GM21529 (cell line): ENCODE results near the gene C16orf87.
"Not testable (repeated sequence)": the region's sequence is repeated elsewhere in the genome, so short reads cannot be mapped to it uniquely, and the experiment has no call there.

Source experiments
- ATAC-seq: cut with Tn5 transposase; IDR thresholded peaks from one replicate; pipeline ENCODE4 v1.9.1; 2021; ENCODE audit not compliant: unreplicated experiment

Gene C16orf87

GRCh38 chr16:46830902-46831647 is at the start of gene C16orf87:
TSS of gene C16orf87 (minus strand) at chr16:46831180. CDS start at chr16:46831149, 31 bp downstream.
- ATAC-seq = peak; percentile 95

- no peak for ATAC-seq
These were observed 44.3 kb upstream of the C16orf87 start for GRCh38 chr16:46875243-46875642.

- ATAC-seq = no peak
These were observed 42.2 kb upstream of the C16orf87 start for GRCh38 chr16:46873201-46873600.

GRCh38 chr16:46871597-46871996 is 40.6 kb upstream of the C16orf87 start:
- ATAC-seq = no peak

GRCh38 chr16:46868891-46869290 is 37.9 kb upstream of the C16orf87 start:
- not testable (repeated sequence) for ATAC-seq

GRCh38 chr16:46867486-46867885 is 36.5 kb upstream of the C16orf87 start:
- not testable (repeated sequence) for ATAC-seq

- ATAC-seq = no peak
These were observed 35.3 kb upstream of the C16orf87 start for GRCh38 chr16:46866286-46866685.

GRCh38 chr16:46862555-46863447 is 31.8 kb upstream of the C16orf87 start:
- ATAC-seq = no peak

GRCh38 chr16:46859719-46860152 is 28.8 kb upstream of the C16orf87 start:
- ATAC-seq = no peak

GRCh38 chr16:46858151-46858550 is 27.2 kb upstream of the C16orf87 start:
- ATAC-seq = no peak

- ATAC-seq = no peak
These were observed 26.5 kb upstream of the C16orf87 start for GRCh38 chr16:46857368-46857945.

- no peak for ATAC-seq
These were observed 24.4 kb upstream of the C16orf87 start for GRCh38 chr16:46855389-46855788.

GRCh38 chr16:46854846-46855245 is 23.9 kb upstream of the C16orf87 start:
- no peak for ATAC-seq

- peak; percentile 52 for ATAC-seq
These were observed 22.9 kb upstream of the C16orf87 start for GRCh38 chr16:46853713-46854443.

- no peak for ATAC-seq
These were observed 21.1 kb upstream of the C16orf87 start for GRCh38 chr16:46852130-46852529.

- peak; percentile 59 for ATAC-seq
These were observed 19.9 kb upstream of the C16orf87 start for GRCh38 chr16:46850619-46851555.

GRCh38 chr16:46848768-46849764 is 18.1 kb upstream of the C16orf87 start:
- no peak for ATAC-seq

- ATAC-seq = no peak
These were observed 15.0 kb upstream of the C16orf87 start for GRCh38 chr16:46845952-46846351.

- no peak for ATAC-seq
These were observed 13.8 kb upstream of the C16orf87 start for GRCh38 chr16:46844771-46845170.
